Iris pigment epithelial cell (primary cell): ENCODE results near the gene PDZD2.
A peak's percentile ranks its signal among the peaks of the same experiment; 100 is the strongest.

Experiments used
- DNase-seq: peaks from one replicate; pipeline ENCODE4 v3.0.0-alpha.2; 2011; ENCODE audit warnings: low read depth

The PDZD2 gene

DNA sequence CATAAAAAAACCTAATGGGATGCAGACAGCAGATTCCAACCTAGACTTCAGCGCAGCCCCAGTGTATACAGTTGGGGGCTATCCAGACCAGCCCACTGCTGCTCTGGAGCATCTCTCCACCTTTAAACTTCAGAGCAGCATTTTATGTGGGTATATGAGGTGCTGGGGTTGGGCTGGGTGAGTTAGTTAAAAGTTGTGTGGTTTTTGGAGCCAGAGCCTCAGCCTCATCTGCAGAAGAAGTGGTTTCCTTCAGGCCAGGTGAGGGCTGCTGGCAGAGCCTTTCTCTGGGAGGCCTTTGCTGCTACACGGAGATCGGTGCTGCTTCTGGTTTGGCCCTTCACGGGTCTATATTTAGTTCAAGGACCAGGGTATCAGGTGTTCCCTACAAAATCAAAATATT is 228.3 kb downstream of the PDZD2 start:
- no peak for DNase-seq

DNA sequence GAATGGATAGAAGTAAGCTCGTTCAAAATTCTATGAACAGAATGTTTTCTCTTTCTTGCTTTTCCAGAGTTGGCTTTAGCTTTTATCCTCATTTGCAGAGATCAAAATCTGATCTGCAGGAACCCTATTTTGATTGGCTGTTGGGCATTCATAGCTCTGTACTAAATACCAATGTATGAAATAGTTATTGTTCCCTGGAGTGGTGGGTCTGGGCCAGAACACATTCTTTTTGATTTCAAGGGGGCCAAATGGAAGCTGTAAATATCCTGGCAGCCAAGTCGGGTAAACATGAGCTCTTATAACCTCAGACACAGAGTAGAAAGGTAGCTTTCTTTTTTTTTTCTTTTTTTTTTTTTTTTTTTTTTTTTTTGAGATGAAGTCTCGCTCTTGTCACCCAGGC is 241.5 kb downstream of the PDZD2 start:
- no peak for DNase-seq

DNA sequence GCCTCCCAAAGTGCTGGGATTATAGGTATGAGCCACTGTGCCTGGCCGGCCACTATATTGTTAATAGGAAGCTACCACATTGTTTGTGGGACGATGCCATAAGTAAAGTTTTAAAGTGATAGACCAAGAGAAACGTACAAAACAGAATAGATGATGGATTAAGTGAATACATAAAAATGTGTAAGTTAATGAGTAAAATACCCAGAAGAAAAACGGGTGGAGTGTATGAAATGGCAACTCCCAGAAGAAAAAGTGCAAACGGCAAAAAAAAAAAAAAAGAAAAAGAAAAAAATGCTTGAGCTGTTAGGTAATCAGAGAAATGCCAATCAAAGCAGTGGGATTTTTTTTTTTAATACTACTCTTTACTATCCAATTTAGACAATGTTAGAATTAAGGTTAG is 246.0 kb downstream of the PDZD2 start:
- DNase-seq = no peak

DNA sequence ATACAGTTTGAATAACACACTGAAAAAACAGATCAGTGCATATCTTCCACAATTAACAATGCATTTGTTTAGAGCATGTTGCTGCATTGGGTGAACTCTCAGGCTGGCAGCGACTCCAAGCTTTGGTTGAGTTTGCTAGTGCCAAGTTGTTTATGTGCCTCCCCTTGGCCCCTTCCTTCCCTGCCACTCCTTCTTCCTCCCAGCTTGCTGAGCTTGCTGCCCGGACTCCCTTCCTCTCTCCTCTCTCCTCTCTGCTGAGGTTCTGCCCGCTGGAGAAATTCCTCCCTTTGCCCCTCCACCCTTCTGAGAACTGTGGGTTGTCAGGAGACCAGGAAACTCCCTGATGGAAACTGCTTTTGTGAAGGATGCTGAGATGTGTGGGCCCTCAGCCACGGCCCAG is 247.3 kb downstream of the PDZD2 start:
- no peak for DNase-seq

DNA sequence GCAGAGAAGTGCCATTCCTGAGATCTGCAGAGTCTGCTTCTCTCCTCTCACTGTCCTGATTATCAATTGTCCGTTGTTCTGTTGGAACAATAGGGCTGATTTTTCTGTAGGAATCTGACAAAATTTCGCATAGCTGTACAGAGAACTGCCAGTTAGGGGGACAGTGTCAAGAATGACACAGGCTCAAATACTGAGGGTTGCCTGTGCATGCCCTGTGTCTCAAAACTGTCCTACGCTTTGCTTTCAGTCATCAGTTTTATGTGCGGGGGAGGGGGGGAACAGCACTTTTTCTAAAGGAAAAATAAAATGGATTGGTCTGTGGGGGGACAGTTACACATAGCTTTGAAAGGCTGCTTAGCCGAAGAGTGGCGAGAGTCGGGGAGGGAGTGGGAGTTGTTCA is 248.6 kb downstream of the PDZD2 start:
- no peak for DNase-seq

DNA sequence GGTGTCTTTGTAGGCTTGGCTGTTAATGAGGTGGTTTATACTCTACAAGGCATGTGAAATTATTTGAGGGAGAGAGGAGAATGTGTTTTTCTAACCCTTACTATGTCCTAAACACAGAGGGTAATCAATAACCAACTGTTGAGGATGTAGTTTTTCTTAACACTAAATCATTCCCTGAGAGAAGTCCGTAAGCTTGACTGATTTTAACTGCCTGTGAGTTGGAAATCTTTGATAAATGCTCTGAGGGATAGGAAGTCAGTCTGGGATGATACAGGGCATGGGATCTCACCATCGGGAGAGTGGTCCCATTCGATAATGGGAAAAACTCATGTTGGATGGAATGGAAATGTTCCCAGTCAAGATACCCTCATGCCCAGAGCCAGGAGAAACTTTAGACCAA is 249.6 kb downstream of the PDZD2 start:
- DNase-seq = no peak

DNA sequence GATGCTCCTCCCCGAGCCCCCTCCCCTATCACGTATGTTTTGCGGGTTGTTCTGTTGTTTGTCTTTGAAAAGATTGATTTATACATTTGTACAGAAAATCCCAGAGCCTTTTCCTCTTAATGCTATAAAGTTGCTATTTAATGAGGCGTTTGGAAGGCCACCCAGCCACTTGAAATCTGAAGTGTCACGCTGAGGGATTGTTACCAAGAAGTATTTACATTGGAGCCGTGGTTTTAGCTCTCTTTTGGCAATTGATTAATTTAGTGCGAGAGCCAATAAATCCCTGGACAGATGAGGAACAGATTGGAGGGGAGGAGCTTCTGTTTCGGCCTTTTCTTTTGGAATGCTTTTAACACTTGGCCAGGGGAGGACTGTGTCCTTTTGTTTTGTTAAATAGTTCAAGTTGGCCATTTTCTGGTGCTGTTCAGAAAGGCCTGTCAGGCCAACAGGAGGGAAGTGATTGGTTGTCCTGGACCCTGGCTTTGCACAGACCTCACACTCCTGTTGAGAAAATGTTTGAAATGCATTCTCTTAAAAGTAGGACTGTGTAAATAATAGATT is 250.2 kb downstream of the PDZD2 start:
- no peak for DNase-seq

DNA sequence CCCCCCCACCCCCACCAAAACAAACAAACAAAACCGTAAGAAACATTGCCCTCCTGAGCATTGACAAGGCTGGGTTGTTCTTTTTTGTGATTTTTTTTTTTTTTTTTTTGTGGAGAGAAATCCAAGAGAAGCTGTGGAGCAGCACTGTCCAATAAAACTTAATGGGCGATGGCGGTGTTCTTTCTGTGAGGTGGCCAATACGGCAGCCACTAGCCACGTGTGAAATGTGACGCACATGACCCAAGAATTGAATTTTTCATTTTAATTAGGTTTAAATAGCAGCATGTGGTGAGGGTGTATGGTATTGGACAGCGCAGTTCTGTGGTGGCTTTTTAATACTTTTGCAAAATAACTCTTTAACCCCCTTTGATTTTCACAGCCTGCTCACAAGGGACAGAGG is 251.1 kb downstream of the PDZD2 start:
- DNase-seq = no peak

DNA sequence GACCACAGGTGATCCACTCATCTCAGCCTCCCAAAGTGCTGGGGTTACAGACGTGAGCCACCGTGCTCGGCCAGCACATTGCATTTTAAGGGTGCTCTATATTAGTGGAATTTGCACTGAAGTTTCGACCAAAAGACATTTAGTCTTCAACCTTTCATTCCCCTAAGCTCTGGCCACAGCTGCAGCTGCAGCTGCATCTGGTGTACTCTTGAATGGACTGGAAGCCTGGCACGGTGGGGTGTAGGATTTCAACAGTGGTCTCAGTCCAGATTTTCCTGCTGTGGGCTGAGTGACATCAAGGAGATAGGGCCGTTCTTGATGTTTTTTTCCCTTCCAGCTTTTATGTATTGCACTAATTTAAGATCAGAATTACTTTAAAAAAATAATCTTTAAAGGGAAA is 255.2 kb downstream of the PDZD2 start:
- no peak for DNase-seq

DNA sequence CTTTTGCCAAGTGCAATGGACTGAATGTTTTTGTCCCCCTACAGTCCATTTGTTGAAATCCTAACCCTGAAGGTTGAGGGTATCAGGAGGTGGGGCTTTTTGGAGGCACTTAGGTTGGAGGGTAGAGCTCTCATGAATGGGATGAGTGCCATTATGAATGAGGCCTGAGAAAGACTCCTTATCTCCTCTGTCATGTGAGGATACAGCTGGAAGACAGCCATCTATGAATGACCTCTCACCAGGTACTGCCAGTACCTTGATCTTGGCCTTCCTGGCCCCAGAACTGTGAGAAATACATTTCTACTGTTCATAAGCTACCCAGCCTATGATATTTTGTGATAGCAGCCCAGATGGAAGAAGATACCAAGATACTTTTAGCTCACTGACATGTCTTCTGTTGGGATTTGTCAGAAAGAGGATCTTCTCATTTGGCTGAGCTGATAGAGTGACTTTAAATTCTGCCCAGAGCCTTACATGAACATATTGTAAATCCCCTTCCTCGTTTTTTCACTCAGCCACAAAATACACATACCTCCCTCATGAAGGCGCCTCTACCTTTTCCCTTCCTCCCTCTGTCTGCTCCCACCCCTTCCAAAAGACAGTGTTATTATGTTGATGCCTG is 256.4 kb downstream of the PDZD2 start:
- DNase-seq = no peak

DNA sequence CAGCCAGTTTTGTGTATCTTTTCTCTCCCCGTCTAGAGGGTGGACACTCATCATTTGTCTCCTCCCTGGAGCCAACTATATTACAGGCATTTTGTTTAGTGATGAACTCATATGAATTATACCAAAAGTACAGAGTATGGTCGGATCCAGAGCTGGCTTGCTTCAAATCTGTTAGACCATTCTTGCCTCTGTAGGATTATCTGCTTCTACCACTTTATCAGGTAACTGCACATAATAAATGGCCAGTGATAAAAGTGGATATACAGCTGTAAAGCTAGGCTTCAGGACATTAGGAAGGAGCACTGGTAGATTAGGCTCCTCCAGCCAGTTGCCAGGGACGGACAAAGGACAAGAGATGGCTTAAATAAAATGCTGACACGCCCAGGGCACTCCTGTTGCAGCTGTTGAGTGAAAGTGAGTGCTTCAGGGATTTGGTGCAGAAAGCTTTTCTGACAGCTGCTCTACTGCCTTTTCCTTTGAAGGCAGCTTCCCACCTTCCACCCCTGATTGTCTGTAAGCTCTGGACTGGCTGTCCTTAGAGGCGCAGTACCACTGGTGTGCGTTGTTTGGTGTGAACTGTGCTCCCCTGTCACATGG is 259.2 kb downstream of the PDZD2 start:
- no peak for DNase-seq

DNA sequence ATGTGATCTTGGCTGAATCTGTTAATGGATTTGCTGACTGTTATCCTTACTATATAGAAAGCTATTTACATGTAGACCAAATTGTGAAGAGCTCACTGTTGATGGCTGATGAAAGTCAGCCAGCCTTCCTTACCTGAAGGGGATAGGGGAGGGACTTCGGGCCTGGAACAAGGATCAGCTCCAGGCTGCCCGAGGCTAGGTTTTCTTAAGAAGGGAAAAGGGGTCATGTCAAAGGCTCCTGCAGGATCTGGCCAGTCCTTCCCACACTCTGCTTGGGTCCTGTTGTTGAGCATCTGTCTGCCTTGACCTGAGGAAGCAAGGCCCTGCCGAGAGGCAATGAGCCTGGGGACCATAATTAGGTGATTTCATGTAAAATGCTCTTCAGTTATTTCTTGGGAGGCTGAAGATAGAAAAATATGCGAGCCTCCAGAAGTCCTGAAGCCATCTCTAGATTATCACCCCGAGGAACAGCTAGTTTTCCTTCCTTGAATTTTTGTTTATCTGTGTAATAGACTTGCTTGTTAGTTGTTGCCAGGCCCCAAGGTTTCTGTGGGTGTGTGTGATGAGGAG is 261.4 kb downstream of the PDZD2 start:
- DNase-seq = no peak

DNA sequence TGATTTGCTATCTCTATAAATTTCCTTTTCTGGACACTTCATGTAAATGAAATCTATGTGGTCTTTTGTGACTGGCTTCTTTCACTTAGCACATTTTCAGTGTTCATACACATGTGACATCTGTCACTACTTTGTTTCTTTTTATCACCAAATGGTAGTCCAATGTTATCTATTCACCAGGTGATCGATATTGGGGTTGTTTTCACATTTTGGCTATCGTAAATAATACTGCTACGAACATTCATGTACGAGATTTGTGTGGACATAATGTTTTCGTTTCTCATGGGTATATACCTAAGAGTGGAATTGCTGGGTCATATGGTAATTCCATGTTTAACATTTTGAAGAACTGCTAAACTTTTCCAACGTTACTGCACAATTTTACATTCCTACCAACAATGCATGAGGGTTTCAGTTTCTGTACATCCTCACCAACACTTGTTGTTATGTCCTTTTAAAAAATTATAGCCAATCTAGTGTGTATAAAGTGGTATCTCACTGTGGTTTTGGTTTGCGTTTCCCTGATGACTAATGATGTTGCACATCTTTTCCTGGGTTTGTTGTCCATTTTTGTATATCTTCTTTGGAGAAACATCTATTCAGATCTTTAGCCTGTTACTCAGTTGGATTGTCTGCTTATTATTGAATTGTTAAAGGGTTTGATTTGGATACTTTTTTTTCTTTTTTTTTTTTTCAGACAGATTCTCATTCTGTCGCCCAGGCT is 263.0 kb downstream of the PDZD2 start:
- DNase-seq = peak; percentile 55

DNA sequence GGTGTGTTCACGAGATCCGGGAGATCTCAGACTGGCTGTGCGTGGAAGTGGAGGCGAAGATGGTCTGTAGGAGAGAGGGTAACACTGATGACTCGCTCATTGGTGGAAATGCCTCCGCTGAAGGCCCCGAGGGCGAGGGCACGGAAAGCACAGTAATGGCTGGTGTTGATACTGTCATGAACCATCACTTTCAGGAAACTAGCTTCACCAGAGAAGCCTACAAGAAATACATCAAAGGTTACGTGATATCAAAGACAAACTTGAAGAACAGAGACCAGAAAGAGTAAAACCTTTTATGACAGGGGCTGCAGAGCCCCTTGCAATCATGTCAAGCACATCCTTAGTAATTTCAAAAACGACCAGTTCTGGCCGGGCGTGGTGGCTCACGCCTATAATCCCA is 269.5 kb downstream of the PDZD2 start:
- DNase-seq = no peak

DNA sequence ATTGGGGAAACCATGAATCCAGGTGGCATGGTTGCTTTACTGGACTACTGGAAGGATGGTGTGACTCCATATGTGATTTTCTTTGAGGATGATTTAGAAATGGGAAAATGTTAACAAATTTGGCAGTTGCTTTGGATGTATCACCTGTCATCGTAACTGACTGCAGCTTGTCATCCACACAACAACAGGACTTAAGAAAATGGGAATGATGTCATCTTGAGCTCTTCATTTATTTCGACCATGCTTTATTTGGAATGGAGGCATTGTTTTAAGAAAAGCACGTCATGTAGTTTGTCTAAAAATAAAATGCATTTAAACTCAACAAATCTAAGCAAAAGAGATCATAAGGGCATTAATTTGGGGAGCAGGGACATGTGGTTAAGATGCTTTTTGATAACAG is 270.1 kb downstream of the PDZD2 start:
- DNase-seq = no peak

DNA sequence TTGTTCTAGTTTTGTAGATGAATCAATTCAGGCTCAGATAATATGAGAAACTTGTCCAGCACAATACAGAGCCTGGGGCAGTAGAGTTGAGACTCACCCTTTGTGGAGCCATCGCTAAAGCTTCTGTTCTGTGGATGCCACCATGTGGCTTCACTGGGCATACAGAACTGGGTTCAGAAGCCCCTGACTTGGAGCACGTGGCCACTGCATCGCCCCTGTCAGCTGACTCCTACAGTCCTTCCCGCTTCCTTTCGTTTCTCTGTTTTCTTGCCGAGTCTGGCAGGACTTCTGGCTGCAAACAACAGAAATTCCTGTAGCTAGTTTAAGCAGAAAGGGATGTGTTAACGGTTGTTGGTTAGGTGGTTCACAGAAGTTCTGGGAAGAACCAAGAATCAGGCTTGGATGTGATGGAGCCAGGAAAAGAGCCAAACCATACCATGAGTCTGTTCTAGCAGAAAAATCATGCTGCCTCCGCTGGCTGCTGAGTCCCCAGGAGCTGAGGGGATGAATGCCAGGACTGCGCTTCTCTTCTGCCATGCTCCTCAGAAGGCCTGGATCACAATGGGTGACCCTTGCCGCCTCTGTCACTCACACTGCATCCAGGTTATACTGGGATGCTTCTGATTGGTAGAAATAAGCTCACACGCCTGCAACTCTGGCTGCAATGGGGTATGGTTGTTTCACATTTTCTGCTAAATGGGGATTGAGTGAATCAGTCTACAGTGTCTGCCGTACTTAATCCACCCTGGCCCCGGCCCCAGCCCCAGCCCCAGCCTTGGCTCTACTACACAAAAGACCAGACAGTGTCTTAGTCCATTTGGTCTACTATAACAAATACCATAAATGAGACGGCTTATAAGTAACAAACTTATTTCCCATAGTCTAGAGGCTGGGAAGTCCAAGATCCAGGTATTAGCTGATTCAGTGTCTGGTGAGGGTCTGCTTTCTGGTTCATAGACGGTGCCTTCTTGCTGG is 272.6 kb downstream of the PDZD2 start:
- peak; percentile 28 for DNase-seq

DNA sequence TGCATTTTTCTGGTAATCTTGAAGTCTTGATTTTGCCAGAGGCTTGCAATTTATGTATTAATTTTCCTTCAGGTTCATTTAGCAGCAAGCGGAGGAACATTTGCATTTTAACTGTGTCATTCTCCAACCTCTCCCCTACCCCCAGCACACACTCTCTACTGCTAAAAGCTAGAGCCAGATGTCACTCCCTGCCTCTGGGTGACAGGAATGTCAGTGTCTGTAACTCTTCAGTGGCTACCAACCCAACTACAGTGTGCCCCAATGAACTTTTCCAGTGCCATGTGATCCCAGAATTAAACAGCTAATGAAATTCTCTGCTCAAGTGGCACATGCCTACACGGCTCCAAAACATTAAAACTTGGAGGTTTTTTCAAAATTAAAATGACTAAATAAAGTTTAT is 274.9 kb downstream of the PDZD2 start:
- DNase-seq = no peak

DNA sequence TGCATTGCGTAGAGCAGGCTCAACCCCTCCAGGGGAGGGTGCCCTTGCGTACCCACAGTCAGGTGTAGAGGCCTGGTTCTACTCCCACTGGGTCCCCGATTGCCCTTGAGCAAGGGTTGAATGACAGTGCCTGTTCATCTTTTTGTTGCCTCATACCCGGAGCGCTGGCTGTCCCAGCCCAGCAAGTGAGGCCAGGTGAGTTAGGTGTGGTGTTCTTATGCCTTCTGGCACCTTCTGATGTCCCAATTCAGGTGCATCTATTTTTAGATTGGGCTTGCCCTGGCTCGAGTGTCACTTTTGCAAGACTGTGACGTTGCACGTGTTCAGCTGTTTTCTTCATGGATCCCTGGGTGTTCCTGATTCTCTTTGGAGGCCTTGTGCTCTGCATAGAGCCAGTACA is 277.4 kb downstream of the PDZD2 start:
- DNase-seq = no peak

DNA sequence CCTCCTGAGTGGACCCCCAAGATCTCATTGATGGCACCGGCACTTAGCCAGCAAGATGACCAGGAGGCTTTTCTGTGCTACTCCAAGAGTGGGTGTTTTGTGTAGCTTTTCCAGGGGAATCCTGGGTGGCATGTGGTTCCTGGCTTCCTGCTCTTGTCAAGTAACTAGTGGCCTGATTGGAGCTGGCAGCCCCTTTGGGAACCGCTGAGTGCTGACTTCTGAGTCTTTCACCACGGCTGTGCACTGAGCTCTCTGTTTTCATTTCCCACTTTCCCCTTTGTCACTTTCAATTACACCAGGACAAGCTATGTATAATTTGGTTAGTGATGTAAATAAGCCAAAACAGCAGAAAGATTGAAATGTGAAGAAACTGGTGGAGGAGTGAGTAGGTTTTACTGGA is 279.8 kb downstream of the PDZD2 start:
- DNase-seq = no peak

DNA sequence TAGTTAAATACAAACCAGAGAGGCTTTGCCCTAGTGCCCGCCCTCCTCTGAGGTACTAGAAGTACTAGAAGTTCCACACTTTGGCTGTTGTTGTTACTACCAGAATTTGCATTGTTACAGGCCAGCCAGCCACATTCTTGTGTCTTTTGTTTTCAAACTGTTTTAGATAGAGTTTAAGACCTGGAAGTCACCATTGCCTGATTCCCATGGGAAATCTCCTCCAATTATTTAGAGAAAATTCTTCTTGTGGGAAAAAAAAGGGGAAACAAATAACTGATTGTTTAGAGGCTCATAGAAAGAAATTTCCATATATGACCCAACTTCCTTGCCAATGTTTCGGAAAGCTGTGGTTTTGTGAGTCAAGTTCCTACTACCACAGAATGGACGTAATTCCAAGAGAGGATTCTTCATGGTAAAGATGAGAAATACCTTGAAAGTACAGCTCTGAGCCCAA is 282.9 kb downstream of the PDZD2 start:
- DNase-seq = peak; percentile 77

DNA sequence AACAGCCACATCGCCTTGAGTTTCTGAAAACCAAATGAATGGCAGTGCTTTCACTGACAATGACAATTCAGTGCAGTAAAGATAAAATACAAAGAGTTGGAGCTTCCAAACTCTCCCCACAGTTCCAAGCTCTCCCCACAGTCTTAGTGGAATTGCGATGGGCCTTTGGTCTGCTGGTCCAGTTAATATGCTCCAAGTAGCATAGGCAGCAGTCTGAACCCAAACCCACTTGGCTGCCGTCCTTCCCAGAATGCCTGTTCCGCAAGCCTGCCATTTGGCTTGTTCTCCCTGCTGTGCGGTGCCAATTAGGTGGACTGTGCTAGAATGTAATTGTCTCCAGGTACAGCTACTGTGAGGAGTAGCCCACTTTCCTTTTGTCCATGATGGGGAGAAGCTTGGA is 285.1 kb downstream of the PDZD2 start:
- no peak for DNase-seq

DNA sequence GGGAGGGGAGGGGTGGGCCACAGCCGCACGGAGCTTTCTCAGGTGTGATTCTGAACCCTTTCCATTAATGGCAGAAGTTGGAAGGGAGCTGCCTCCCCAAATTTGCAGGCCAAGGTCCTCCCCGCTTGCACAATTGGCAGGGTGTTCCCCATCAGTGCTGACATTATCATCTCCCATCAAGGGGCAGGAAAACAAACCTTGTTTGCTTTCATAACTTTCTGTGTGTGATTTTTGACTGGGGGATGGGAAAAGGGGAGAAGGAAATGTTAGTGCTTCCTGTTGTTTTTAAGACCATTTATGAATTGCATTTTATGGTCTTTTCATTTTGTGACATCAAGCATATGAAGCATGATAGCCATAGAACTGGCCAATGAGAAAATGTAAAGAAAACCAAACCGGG is 292.9 kb downstream of the PDZD2 start:
- no peak for DNase-seq
